GM11168 (cell line): ENCODE measurements around the gene TMOD1.

Experiments used
- in situ Hi-C: fragments of 300-500 bp; cut with MboI; formaldehyde crosslinking; loops from one replicate; pipeline ENCODE4 v1.12.0; 2022; ENCODE audit warnings: low sequenced_read_pairs; ENCODE audit not compliant: unreplicated experiment

TMOD1 gene

DNA sequence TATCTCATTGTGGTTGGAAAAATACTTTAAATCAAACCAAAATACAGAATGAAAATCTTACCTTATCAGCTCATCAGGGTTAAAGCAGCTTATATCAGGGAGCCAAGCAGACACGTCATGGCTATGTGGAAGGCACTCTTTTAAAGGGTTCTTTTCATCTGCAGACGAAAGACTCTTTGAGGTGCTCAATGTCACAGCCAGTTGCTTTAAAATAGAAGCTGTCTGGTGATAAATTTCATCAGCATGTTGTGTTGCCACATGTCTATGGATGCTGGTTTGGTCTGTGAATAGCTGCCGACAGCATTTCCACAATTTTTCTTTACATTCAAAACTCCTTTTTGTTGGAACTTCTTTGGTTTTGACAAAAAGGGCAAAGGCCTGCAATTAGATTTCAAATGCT, 124.2 kb downstream of the TMOD1 start:
- in situ Hi-C loops = no loop called here

DNA sequence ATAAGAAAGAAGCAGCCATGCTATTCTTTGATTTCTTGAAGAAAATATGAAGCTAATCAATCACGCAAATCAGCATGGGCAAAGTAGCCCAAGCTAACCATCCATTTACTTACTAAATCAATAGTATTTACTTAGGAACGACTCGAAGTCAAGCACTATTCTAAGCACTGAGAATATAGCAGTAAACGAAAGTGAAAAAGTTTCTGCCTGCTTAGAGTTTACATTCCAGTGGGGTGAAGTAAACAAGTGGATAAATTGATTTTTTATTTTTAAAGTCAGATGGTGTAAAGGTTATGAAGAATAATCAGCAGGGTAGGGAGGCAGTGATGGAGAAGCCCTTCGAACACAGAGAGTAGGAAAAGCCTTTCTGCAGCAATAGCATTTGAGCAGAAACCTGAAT, 126.2 kb downstream of the TMOD1 start:
- in situ Hi-C loops = no loop called here

DNA sequence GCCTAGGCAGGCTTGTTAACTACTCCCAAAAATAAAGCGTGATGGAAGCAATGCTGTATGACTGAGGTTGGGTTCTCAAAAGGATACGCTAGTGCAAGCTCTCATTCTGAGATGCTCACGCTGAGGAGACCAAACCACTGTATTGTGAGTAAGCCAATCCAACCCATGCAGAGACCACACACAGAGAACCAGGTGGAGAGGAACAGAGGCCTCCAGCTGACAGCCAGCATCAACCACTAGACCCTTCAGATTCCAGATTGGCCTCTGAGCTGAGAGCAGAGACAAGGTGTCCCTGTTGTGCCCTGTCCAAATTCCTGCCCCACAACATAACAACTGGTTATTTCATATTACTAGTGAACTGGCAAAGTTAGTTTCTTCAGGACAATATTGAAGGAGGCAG, 127.2 kb downstream of the TMOD1 start:
- in situ Hi-C loops = no loop called here

DNA sequence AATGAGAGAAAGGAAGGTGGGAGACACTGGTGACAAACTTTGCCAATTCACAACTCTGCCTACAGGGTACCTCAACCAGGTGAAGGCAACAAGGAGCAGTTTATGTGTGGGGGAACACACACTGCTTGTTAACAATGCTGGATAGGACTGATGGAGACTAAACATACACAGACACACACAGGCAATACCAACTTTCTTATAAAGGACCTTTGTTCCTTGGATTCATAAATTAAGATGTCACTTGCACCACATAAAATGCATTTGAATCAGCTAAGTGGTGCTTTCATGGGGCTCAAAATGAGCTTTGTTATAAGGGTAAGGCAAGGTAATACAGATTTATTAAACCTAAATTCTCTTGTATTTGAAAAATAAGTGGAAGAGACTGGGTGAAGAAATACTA, 127.7 kb downstream of the TMOD1 start:
- in situ Hi-C loops = no loop called here

DNA sequence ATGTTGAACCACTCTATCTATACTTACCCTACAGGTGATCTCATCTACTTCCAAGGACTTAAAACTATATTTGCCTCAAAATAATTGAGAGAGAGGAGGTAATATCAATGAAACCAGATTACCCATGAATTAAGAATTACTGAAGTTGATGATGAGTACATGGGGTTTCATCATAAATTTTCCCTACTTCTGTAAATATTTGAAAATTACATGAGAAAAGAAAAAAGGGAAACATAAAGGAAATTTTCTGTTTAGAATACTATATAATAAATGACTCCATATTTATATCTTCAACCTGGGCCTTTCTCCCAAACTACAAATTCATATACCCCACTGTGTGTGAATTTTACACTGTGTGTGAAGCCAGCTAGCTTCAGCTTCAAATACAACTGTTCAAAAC, 129.1 kb downstream of the TMOD1 start:
- in situ Hi-C loops = no loop called here

DNA sequence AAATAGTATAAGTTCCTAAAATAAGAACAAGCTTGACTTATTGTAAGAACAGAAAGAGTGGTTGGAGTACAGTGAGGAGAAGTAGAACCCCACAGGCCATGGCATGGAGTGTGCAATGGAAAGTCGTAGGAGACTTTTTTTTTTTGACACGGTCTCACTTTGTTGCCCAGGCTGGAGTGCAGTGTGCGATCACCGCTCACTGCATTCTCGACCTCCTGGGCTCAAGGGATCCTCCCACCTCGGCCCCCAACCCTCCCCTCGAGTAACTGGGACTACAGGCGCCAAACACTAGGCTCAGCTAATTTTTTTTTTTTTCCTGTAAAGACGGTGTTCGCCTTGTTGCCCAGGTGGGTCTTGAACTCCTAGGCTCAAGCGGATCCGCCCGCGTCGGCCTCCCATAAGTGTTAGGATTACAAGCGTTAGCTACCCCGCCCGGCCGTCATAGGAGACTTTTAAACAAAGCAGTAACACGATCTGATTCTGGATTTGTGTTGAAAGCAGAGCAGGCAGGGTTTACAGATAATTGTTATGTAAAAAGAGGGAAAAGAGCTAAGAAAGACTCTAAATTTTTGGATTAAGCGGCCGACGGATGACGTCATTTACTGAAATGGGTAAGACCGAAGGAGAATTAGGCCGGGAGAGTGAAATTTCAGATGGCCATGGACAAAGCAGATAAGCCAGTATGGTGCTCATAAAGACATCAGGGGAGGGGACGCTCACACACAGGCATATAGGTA, 130.9 kb downstream of the TMOD1 start:
- in situ Hi-C loops = no loop called here

DNA sequence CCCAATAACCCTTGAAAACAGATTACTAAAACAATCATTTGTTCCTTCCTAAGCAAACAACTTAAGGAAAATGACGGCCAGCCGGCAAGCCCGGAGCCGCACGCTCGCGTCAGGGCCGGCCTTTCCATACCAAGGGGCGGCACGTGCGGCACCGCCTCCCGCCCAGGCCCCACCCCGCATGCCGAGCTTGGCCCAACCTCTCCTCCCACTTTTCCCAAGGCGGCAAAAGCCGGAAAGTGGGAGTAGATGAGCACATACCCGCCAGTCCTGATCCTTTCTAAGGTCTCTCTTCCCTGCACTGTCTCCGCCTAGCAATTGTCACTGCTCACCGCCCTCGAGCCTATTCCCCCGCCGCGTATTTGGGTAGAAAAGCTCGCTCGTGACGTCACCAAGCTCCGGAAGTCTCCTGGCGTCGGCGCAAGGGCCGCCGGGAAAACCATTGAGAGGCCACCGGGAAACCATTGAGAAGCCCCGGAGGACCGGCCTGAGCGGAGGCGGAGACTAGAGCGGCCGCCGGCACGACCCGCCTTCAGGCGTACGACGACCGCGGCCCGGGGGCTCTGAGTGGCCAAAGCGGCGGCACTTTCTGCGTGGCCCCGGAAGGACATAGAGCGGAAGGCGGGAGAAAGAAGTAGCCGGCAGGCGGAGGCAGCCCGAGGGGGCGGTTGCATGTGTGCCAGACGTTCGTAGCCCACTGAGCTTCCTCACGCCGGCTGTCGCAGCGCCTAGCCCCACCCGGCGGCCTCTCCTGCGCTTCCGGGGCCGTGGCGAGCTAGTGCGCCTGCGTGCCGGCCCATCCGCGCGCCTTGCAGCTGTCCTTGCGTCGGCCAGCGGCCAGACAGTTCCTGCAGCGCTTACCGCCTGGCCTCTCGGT, 131.8 kb downstream of the TMOD1 start, which contains the start of the genes NCBP1 and TSTD2:
Gene NCBP1, plus strand, starts transcription at position 837 of the 874 bp plus-strand sequence. CDS start 61 bp downstream, outside the sequence.
Gene TSTD2, minus strand, starts transcription at position 384 of the 874 bp plus-strand sequence. CDS start 5,806 bp downstream, outside the sequence.
- in situ Hi-C loops = no loop called here

DNA sequence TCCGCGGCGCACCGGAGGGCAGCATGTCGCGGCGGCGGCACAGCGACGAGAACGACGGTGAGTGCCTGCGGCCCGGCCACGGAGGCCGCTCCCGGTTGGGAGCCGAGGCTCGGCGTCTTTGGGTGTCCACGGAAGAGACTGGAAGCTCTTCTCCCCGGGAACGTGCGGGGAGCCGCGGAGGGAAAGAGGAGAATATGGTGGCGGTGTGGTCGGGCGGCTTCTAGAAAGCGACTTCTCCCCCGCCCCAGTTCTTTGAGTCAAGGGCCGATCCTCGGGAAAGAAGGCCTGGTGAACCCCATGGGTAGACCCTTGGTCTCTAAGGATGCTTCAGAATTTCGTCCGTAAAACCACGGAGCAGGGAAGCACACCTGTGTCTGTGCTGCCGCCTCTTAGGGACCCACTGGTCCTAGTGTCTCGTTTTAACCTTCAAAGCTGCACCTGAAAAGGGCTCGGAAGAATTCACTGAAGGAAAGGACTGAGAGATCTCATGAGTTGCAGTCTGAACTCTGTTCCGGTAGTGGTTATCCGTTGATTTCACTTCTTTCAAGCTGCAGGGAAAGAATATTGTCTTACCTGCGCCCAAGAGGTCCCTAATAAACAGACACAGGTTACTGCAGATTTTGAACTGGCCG, 132.5 kb downstream of the TMOD1 start:
- in situ Hi-C loops = no loop called here

DNA sequence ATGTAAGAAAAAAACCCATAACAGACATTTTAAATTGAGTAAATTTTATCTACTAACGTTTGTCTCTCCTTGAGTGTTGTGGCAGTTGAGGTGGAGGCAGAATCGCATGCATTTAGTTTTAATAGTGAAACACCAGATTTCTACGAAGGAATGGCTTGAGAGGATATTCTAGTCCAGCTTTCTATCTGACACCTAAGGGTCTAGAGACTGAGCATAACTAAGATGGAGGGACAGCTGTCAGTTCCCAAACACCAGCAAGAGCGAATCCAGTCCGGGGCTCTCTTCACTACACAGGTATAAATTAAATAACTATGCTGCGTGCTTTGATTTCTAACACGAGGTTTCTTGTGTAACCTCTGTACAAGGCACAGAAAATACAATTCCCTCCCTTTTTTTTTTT, 133.6 kb downstream of the TMOD1 start:
- in situ Hi-C loops = no loop called here

DNA sequence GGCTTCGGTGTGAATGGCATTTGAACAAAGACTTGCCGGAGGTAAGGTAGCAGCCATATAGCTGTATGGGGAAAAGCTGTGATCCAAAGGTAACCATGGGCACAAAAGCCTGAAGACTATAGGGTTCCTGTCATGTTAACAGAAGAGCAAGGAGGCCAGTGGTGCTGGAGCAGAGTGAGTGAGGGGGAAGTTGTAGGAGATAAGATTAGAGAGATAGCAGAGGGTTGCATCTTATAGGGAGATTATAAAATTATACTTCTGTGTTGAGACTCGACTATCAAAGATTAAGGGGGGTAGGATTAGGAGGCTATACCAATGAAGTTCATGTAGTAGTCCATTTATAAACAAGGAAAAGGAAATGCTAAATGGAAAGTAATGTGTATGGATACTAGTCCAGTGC, 135.4 kb downstream of the TMOD1 start:
- in situ Hi-C loops = no loop called here

DNA sequence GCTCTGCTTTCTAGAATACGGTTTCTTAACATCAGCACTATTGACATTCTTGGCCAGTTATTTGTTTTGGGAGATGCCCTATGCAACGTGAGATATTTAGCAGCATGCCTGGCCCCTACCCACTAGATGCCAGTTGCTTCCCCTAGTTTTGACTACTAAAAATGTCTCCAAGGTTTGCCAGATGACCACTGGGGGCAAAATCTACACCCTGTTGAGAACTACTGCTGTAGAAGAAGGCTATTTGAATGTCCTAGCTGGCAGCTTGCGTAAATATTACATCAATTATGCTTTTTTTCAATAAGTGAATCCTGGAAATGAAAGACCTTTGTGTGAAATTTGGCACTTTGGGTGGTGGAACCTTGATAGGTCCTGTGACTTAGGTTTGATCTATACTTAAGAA, 137.2 kb downstream of the TMOD1 start:
- in situ Hi-C loops = no loop called here

DNA sequence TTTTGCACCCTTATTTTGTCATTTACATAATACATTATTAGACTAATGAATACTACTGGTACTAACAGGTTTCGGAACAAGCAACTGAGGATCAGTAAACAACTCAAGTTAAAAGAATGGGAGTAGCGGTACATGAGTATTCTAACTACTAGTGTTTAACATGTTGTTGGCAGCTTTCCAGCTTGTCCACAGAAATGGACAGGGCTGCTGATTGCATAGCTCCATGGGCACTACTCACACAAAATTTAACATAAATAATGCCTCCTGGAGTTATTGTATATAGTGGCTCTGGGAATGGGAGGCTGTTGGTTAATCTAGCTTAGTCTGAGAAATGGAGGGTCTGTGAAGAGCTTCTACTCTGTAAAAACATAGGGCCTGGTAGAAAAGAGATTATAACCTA, 138.9 kb downstream of the TMOD1 start:
- in situ Hi-C loops = no loop called here

DNA sequence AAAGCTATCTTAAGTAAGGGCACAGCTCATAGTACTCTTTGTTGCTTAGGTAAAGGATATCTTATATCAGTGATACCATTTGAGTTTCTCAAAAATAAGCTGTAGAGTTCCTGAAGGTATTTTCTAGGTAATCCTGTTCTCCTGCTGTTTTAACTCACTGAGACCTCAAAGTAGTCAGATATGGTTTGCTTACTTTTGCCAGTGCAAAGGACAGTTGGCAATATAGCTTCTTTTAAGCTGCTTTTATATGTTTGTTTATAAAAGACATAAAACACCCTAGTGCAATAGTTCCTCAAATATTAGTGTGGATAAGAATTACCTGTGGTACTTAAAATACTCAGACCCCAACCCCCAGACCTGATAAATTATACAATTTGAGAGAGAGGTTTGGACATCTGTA, 144.3 kb downstream of the TMOD1 start:
- in situ Hi-C loops = no loop called here

DNA sequence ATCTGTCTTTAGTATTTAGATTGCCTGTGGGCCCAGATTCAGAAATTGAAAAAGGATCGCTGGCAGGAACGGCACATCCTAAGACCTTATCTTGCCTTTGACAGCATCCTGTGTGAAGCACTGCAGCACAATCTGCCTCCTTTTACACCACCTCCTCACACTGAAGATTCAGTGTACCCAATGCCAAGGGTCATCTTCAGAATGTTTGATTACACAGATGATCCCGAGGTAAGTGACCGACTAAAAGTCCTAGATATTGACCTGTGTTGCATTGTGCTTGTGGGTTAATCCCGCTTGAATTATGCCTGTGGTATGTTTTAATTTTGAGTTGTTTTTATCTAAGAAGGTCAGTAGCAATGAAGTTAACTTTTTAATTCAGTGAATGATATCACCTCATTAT, 146.5 kb downstream of the TMOD1 start:
- in situ Hi-C loops = no loop called here
